ENCODE data around the gene PTPRD. TPM values are rescaled to one million over a fixed set of nuclear protein-coding genes. Genes with fewer than 3 reads are reported as not detected.

Gene PTPRD
- total RNA-seq, 2 experiments from 2014 or later: 0.03 TPM; not detected in 1

GRCh38 chr9:8282535-8282934 is 2330.3 kb downstream of the PTPRD start:
- Histone ChIP-seq H3K4me3 (ENCODE audit: low read depth, low read length, poor library complexity, severe bottlenecking) (no peak overlapping the region), H3K4me1 (ENCODE audit: insufficient read depth, low read length, poor library complexity, severe bottlenecking) (no peaks in the 10 kb centered on the region), H2AFZ (ENCODE audit: low read length) (no peak overlapping the region), H3K79me2 (ENCODE audit: insufficient read depth, low read depth, low read length) (no peaks in the 10 kb centered on the region), H4K20me1 (ENCODE audit: insufficient read depth, low read length) (no peaks in the 10 kb centered on the region), H3K27ac (ENCODE audit: low read depth, low read length, poor library complexity, severe bottlenecking) (no peak overlapping the region), H3K9me3 (ENCODE audit: low read length) (no peaks in the 10 kb centered on the region), H3K4me2 (ENCODE audit: low read length) (no peak overlapping the region), H3K9me2 (ENCODE audit: insufficient read depth, low read length) (no peaks in the 10 kb centered on the region), H3K36me3 (ENCODE audit: insufficient read depth, low read length) (no peaks in the 10 kb centered on the region)
- no TSS peak for BruUV-seq (replicated peaks)
- ChIA-PET POLR2A (interaction anchor here (1.2 kb wide), 1 partner anchor 9 kb away, joined by 4 read pairs; no protein-coding TSS in a partner anchor), CTCF (ENCODE audit: unreplicated experiment) (no interaction called here)
- TF ChIP-seq EZH2phosphoT487 (IDR thresholded peaks at IDR 0.05; ENCODE audit: borderline replicate concordance, low read depth, low read length) (no peak), CTCF (conservative IDR thresholded peaks at IDR 0.05; ENCODE audit: low read length) (no peak)
- intact Hi-C loops (cut with micrococcal nuclease; ENCODE audit: unreplicated experiment): no loop called here
- DNase-seq (ENCODE audit: low spot score): no peak

DNA sequence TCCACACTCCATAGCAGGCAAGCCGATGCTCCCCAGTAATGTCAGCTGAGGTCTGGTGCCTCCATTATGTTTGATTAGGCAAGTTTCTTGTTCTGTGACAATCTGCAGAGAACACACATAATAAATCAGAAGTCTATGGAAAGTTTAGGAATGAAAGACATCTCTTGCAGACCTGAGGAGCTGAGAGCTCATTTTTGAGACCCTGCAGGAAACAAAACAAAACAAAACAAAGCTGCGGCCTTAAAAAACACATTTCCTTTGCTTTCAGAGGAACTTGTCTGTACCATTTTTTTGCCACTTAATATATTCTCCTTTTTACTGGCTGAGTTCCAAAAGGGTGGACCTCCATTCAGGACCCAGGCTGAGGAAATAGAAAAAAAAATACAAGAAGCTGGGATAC is 2332.0 kb downstream of the PTPRD start:
- Histone ChIP-seq H3K4me3 (ENCODE audit: low read depth, low read length, poor library complexity, severe bottlenecking) (no peak overlapping the region), H3K9me2 (ENCODE audit: insufficient read depth, low read length) (no peaks in the 10 kb centered on the region), H3K9me3 (ENCODE audit: low read length) (no peaks in the 10 kb centered on the region), H3K4me1 (ENCODE audit: insufficient read depth, low read length, poor library complexity, severe bottlenecking) (no peaks in the 10 kb centered on the region), H3K36me3 (ENCODE audit: insufficient read depth, low read length) (no peaks in the 10 kb centered on the region), H3K27ac (ENCODE audit: low read depth, low read length, poor library complexity, severe bottlenecking) (no peak overlapping the region), H4K20me1 (ENCODE audit: insufficient read depth, low read length) (no peaks in the 10 kb centered on the region), H2AFZ (ENCODE audit: low read length) (no peak overlapping the region), H3K79me2 (ENCODE audit: insufficient read depth, low read depth, low read length) (no peaks in the 10 kb centered on the region), H3K4me2 (ENCODE audit: low read length) (no peak overlapping the region)
- BruUV-seq (replicated peaks): no TSS peak
- CTCF ChIA-PET (ENCODE audit: unreplicated experiment): no interaction called here
- TF ChIP-seq CTCF (conservative IDR thresholded peaks at IDR 0.05; ENCODE audit: low read length) (no peak), EZH2phosphoT487 (IDR thresholded peaks at IDR 0.05; ENCODE audit: borderline replicate concordance, low read depth, low read length) (no peak)
- DNase-seq (ENCODE audit: low spot score): no peak
- POLR2A ChIA-PET: interaction anchor here (0.5 kb wide), 1 partner anchor 511 kb away, joined by 3 read pairs; no protein-coding TSS in a partner anchor
- intact Hi-C loops (cut with micrococcal nuclease; ENCODE audit: unreplicated experiment): no loop called here

- Histone ChIP-seq H3K4me1 (ENCODE audit: insufficient read depth, low read length, poor library complexity, severe bottlenecking) (no peaks in the 10 kb centered on the region), H3K9me2 (ENCODE audit: insufficient read depth, low read length) (no peaks in the 10 kb centered on the region), H3K4me2 (ENCODE audit: low read length) (no peak overlapping the region), H3K9me3 (ENCODE audit: low read length) (no peaks in the 10 kb centered on the region), H3K36me3 (ENCODE audit: insufficient read depth, low read length) (no peaks in the 10 kb centered on the region), H2AFZ (ENCODE audit: low read length) (no peak overlapping the region), H3K4me3 (ENCODE audit: low read depth, low read length, poor library complexity, severe bottlenecking) (no peak overlapping the region), H3K27ac (ENCODE audit: low read depth, low read length, poor library complexity, severe bottlenecking) (no peak overlapping the region), H4K20me1 (ENCODE audit: insufficient read depth, low read length) (no peaks in the 10 kb centered on the region), H3K79me2 (ENCODE audit: insufficient read depth, low read depth, low read length) (no peaks in the 10 kb centered on the region)
- POLR2A ChIA-PET: interaction anchor here (1.0 kb wide), 1 partner anchor 11 kb away, joined by 5 read pairs; no protein-coding TSS in a partner anchor
- DNase-seq (ENCODE audit: low spot score): no peak
- no peak for TF ChIP-seq CTCF (conservative IDR thresholded peaks at IDR 0.05; ENCODE audit: low read length)
- TF ChIP-seq EZH2phosphoT487 (IDR thresholded peaks at IDR 0.05; ENCODE audit: borderline replicate concordance, low read depth, low read length): no peak
- no TSS peak for BruUV-seq (replicated peaks)
- CTCF ChIA-PET (ENCODE audit: unreplicated experiment): no interaction called here
- intact Hi-C loops (cut with micrococcal nuclease; ENCODE audit: unreplicated experiment): no loop called here
These were observed 2334.8 kb downstream of the PTPRD start for GRCh38 chr9:8278048-8278447.

Measured in OCI-LY7 (cell line).